Activated naive CD8-positive, alpha-beta T cell treated with anti-CD3 and anti-CD28 coated beads, Interleukin-2, amount 10 ng/mL, durations not matched to agents 7 days and 5 days (primary cell): ENCODE measurements around the gene TTLL11. TPM values are rescaled to one million over a fixed set of nuclear protein-coding genes. Genes with fewer than 3 reads are reported as not detected.
"Not testable (repeated sequence)": the region's sequence is repeated elsewhere in the genome, so short reads cannot be mapped to it uniquely, and the experiment has no call there.

Experiments
- ATAC-seq: fragments of 150-1000 bp; cut with Tn5 transposase; one replicate; pipeline ENCODE4 v1.10.0; 2021; ENCODE audit warnings: low read depth, moderate library complexity
- POLR2A ChIA-PET: fragments of 350-600 bp; sonication (Branson Sonifier 250); formaldehyde crosslinking; loops from one replicate; lab custom pipeline; 2021; ENCODE audit warnings: antibody characterized with exemption; lab: Charles Lee
- DNase-seq: peaks from one replicate; pipeline ENCODE4 v3.0.0; 2021
- H3K27ac Mint-ChIP-seq: one replicate; pipeline ENCODE4 v1.8.0; 2022; ENCODE audit warnings: mild to moderate bottlenecking, mixed read lengths
- H3K27me3 Mint-ChIP-seq: one replicate; pipeline ENCODE4 v1.8.0; 2022; ENCODE audit warnings: mild to moderate bottlenecking, moderate library complexity, mixed read lengths
- H3K36me3 Mint-ChIP-seq: one replicate; pipeline ENCODE4 v1.8.0; 2021; ENCODE audit warnings: mild to moderate bottlenecking, mixed read lengths
- H3K4me1 Mint-ChIP-seq: one replicate; pipeline ENCODE4 v1.8.0; 2021; ENCODE audit warnings: mixed read lengths
- H3K4me3 Mint-ChIP-seq: one replicate; pipeline ENCODE4 v1.8.0; 2022; ENCODE audit warnings: mild to moderate bottlenecking, moderate library complexity, mixed read lengths
- H3K9me3 Mint-ChIP-seq: one replicate; pipeline ENCODE4 v1.8.0; 2021; ENCODE audit warnings: mixed read lengths
- total RNA-seq, 2 experiments: library from RNA; stranded (reverse); gene quantifications; one replicate each; pipeline ENCODE4 v1.2.3, GENCODE V29; 2021

Gene TTLL11
- total RNA-seq, 2 experiments from 2014 or later, result 3.9 to 4.1 TPM

DNA sequence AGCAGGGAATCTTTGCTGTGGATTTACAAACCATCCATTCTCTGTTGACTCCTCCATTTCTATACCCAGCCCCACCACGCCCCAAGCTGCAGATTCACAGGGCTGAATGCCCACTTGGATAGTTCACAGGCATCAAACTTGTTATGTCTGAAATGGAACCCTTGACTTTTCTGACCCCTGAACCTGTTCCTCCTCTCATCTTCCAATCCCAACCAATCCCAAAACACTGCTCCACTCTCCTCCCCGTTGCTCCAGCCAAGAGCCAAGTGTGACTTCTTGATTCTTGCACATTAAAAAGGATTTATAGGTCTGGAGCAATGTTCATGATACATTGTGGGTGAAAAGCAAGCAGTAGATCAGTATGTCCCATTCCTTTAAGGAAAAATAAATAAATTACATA is 296.0 kb downstream of the TTLL11 start:
- H3K9me3 Mint-ChIP-seq, result no peaks in the 10 kb centered on the region
- no peaks in the 10 kb centered on the region for H3K4me1 Mint-ChIP-seq
- POLR2A ChIA-PET, result interaction anchor here (0.5 kb wide), 1 partner anchor 108 kb away, joined by 3 read pairs; no protein-coding TSS in a partner anchor
- H3K36me3 Mint-ChIP-seq, result no peaks in the 10 kb centered on the region
- no peak overlapping the region for H3K4me3 Mint-ChIP-seq
- DNase-seq (no peak), ATAC-seq (no peak)
- no peak overlapping the region for H3K27ac Mint-ChIP-seq
- H3K27me3 Mint-ChIP-seq, result peaks cover 7% of the 10 kb centered on the region

DNA sequence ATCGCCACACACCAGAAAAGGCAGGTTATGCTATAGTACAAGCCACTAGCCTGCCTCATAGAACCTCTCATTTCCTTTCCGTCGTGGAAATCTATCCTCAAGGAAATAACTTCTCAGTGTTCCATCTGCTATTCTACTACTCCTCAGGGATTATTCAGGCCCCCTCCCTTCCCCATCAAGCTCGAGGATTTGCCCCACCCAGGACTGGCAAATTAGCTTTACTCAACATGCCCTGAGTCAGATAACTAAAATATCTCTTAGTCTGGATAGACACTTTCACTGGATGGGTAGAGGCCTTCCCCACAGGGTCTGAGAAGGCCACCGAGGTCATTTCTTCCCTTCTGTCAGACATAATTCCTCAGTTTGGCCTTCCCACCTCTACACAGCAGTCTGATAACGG is 298.8 kb downstream of the TTLL11 start:
- H3K4me1 Mint-ChIP-seq, ATAC-seq, POLR2A ChIA-PET, H3K4me3 Mint-ChIP-seq, DNase-seq, H3K9me3 Mint-ChIP-seq, H3K36me3 Mint-ChIP-seq, H3K27ac Mint-ChIP-seq, H3K27me3 Mint-ChIP-seq: not testable (repeated sequence)

DNA sequence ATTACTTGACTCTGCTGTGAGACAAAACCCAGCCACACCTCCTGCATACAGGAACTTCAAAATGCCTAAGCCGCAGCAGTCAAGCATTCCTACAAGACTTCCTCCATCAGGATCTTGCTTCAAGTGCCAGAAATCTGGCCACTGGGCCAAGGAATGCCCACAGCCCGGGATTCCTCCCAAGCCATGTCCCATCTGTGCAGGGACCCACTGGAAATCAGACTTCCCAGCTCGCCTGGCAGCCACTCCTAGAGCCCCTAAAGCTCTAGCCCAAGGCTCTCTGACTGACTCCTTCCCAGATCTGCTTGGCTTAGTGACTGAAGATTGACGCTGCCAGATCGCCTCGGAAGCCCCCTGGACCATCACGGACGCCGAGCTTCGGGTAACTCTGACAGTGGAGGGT is 300.6 kb downstream of the TTLL11 start:
- POLR2A ChIA-PET, H3K4me3 Mint-ChIP-seq, H3K9me3 Mint-ChIP-seq, DNase-seq, H3K36me3 Mint-ChIP-seq, H3K27ac Mint-ChIP-seq, H3K27me3 Mint-ChIP-seq, ATAC-seq, H3K4me1 Mint-ChIP-seq: not testable (repeated sequence)

DNA sequence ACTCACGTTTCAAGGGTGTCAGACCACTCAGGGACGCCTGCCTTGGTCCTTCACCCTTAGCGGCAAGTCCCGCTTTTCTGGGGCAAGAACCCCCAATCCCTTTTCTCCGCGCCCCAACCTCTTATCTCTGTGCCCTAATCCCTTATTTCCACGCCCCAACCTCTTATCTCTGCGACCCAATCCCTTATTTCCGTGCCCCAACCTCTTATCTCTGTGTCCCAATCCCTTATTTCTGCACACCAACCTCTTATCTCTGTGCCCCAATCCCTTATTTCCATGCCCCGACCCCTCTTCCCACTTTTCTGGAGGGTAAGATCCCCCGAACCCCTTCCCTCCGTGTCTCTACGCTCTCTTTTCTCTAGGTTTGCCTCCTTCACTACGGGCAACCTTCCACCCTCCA is 302.3 kb downstream of the TTLL11 start:
- DNase-seq (no peak), ATAC-seq (no peak)
- POLR2A ChIA-PET, result no interaction called here
- no peak overlapping the region for H3K4me3 Mint-ChIP-seq
- H3K27ac Mint-ChIP-seq, result no peak overlapping the region
- H3K4me1 Mint-ChIP-seq, result no peaks in the 10 kb centered on the region
- H3K9me3 Mint-ChIP-seq, result no peaks in the 10 kb centered on the region
- no peaks in the 10 kb centered on the region for H3K36me3 Mint-ChIP-seq
- H3K27me3 Mint-ChIP-seq, result peaks cover 10% of the 10 kb centered on the region

DNA sequence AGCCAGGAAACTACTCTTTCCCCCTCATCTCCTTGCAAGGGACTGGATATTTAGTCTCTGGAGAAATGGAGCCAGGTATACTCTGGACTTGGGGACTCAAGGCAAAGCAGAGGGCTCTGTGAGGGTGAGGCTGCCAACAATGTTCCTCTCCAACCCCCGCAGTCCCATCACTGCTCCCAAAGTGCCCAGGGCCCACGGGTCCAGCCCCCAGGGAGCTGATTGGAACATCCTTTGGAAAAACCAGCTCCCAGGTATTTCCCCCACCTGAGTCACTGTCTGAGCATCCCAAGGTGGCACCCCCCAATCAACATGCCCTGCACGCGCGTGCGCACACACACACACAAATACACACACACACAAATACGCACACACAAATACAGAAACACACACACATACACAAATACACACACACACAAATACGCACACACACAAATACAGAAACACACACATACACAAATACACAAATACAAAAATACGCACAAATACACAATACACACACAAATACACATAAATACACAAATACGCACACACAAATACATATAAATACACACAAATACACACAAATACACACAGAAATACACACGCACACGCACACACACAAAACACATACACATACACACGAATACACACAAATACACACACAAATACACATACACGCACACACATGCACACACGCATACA is 304.3 kb downstream of the TTLL11 start:
- Mint-ChIP-seq H3K27me3 (peaks cover 10% of the 10 kb centered on the region), H3K4me3 (no peak overlapping the region), H3K36me3 (no peaks in the 10 kb centered on the region), H3K9me3 (no peaks in the 10 kb centered on the region), H3K4me1 (peaks cover 6% of the 10 kb centered on the region), H3K27ac (no peak overlapping the region)
- no peak for ATAC-seq
- DNase-seq, result no peak
- POLR2A ChIA-PET, result interaction anchor here (0.6 kb wide), 1 partner anchor 123 kb away, joined by 3 read pairs; no protein-coding TSS in a partner anchor

DNA sequence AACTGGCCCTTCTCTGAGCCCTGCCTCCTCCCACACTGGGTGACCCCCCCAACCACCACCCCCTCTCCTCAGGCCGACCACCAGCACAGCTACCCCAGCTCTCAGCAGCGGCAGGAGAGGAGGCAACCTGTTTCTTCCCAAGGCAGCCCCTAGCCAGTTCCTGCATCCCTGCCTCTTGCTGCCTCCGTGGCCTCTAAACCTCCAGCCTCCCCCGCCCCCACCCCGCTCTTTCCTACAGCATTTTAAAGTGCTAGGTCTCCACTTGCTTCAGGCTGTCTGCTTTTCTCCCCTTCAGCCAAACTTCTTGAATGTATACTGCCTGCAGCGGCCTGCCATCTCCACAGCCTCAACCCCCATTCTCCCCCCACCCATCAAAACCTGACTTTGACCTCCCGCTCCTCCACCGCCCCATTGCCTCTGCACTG is 306.1 kb downstream of the TTLL11 start:
- no peak overlapping the region for H3K27ac Mint-ChIP-seq
- no peaks in the 10 kb centered on the region for H3K9me3 Mint-ChIP-seq
- no peak overlapping the region for H3K4me3 Mint-ChIP-seq
- ATAC-seq (no peak), DNase-seq (no peak)
- H3K36me3 Mint-ChIP-seq, result no peaks in the 10 kb centered on the region
- H3K27me3 Mint-ChIP-seq, result peaks cover 10% of the 10 kb centered on the region
- POLR2A ChIA-PET, result no interaction called here
- H3K4me1 Mint-ChIP-seq, result peaks cover 9% of the 10 kb centered on the region

DNA sequence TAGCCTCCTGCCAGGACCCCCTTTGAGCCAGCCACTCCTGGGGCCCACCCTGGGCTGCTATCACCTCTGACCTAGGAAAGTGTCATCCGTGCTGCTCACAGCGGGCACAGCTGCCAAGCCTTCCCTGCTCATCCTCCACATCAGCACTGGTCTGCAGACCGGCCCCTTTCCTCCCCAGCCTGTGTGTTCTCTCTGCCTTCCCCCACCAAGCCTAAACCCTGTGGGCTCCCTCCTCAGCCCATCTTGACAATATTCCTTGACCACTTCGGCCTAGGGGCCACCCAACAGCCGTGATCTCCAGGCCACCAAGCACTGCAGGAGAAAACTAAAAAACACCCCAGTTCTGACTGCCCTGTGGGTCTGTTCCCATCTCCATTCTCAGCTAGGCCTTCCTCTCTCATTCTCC is 306.6 kb downstream of the TTLL11 start:
- H3K27me3 Mint-ChIP-seq, result peaks cover 7% of the 10 kb centered on the region
- no peaks in the 10 kb centered on the region for H3K36me3 Mint-ChIP-seq
- POLR2A ChIA-PET, result no interaction called here
- no peak for ATAC-seq
- no peak overlapping the region for H3K27ac Mint-ChIP-seq
- DNase-seq, result no peak
- H3K9me3 Mint-ChIP-seq, result no peaks in the 10 kb centered on the region
- H3K4me3 Mint-ChIP-seq, result no peak overlapping the region
- H3K4me1 Mint-ChIP-seq, result peaks cover 9% of the 10 kb centered on the region

DNA sequence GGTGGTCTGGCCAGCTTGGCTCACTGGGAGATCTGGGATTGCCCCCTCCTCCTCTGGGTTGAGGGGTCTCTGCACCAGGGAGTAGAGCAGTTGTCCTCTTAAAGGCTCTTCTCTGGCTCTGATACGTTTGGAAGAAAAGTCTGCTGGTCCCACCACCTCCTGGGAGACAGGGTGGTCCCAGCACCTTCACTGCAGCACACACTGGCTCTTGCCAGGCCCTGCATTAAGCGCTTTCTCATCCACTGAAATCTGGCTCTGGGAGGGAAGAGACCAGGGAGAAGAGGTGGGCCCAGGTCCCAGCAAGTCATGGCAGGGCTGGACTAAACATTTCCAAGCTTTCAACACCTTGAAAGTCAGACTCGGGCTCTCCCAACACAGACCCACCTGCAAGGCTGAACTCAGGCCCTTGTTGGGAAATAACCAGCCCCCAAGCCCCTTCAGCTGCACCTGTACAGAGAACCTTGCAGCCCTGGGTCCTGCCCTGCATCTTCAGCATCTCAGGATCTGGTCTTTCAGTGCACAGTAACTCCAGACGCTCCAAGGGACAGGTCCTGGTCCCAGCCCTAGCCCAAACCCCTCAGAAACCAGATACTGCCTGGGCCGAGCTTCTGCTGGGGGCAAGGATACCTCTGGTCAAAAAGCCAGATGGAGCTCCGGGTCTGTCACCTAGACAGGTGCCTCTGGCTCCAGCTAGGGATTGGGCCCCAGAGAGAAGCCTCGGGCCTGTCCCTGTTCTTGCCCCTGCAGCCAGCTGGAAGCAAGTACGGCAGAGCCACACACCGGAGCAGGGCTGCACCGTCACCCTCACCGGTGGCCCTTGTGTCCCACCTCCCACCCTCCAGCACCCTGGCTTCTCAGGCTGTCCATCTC is 307.2 kb downstream of the TTLL11 start:
- no peak overlapping the region for H3K4me3 Mint-ChIP-seq
- peaks cover 9% of the 10 kb centered on the region for H3K4me1 Mint-ChIP-seq
- no peaks in the 10 kb centered on the region for H3K9me3 Mint-ChIP-seq
- no peak for DNase-seq
- H3K27ac Mint-ChIP-seq, result no peak overlapping the region
- H3K36me3 Mint-ChIP-seq, result no peaks in the 10 kb centered on the region
- POLR2A ChIA-PET, result no interaction called here
- H3K27me3 Mint-ChIP-seq, result peaks cover 8% of the 10 kb centered on the region
- no peak for ATAC-seq

DNA sequence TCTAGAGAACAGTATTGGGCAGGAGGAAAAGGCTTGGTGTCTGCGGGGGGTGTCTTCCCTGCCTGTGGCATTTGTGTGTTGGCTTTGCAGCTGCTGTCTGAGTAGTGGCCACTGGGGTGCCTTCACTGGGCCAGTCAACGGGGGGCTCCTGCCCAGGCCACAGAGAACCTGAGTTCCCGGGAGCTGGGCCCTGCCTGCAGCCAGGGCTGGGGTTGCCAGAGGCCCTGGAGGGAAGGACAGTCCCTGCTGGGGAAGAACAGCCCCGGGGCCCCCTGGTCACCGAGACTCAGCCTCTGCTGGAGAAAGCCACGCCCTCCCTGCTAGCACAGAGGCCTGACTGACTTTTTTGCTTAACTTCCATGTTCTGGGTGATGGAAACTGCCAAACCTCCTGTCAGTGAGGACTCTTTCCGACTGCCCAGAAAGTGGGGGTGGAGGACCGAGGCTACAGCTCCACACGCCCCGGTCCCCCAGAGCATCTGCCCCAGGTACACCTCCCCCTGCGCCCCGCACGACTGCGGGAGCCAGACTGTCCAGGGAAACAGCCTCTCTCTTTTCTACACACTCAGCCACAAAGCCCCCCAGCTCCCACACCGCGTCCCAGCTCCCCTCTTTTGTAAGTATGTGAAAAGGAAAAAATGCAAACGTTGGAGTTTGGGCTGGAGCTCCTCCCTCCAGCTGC is 308.2 kb downstream of the TTLL11 start:
- ATAC-seq (no peak), DNase-seq (peak; percentile 32)
- Mint-ChIP-seq H3K27ac (peak overlapping the region; percentile 84), H3K4me1 (peaks cover 9% of the 10 kb centered on the region), H3K36me3 (no peaks in the 10 kb centered on the region), H3K4me3 (no peak overlapping the region), H3K9me3 (no peaks in the 10 kb centered on the region), H3K27me3 (peaks cover 10% of the 10 kb centered on the region)
- POLR2A ChIA-PET, result no interaction called here

DNA sequence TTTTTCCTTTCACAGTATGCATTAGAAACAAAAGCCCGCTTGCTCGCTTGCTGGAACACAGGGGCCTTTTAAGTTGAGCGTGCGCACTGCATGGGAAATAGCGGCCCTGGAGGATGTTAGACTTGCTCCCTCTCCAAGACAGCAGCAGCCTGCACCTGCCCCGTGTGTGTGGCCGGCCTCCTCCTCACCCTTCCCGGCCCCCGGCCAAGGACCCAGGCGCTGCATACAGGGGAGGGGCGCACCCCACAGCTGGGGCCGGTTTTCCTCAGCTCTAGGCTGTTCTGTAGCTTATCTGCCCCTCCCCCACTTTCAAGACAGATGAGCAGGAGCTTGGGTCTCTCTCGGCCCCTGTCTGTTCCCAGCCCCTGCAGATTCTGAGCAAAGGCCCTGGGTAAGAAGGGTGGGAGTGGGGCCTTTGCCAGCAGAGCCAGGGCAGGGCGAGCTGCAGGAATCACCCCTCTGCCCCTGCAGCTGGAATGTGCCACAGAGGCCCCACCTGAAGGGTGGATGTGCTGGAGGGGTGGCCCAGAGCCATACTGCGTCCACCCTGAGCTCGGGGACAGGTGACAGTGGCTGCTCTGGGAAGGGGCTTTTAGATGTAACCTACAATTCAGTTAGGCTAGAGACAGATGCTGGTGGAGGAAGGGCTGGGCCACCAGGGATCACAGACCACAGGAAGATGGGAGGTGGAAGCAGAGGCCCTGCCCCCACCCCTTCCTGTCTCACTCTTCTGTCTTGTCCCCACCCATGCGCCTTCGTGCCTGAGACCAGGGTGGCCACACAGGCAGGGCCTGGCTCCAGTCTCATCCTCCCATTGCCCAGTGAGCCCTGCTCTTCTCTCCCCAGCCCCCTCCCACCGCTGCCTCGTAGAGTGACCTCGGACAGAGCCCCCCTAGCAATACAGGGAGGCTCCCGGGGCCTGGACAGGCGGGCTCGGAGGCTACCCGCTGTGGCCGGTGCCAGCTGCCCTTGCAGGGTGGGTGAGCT is 309.3 kb downstream of the TTLL11 start:
- DNase-seq (peak; percentile 50), ATAC-seq (peak; percentile 78)
- Mint-ChIP-seq H3K27me3 (peaks cover 15% of the 10 kb centered on the region), H3K9me3 (no peaks in the 10 kb centered on the region), H3K4me3 (peak overlapping the region; percentile 53), H3K4me1 (peaks cover 9% of the 10 kb centered on the region), H3K27ac (peak overlapping the region; percentile 84), H3K36me3 (no peaks in the 10 kb centered on the region)
- POLR2A ChIA-PET, result interaction anchor here (1.6 kb wide), 1 partner anchor 44 kb away, joined by 3 read pairs; no protein-coding TSS in a partner anchor

DNA sequence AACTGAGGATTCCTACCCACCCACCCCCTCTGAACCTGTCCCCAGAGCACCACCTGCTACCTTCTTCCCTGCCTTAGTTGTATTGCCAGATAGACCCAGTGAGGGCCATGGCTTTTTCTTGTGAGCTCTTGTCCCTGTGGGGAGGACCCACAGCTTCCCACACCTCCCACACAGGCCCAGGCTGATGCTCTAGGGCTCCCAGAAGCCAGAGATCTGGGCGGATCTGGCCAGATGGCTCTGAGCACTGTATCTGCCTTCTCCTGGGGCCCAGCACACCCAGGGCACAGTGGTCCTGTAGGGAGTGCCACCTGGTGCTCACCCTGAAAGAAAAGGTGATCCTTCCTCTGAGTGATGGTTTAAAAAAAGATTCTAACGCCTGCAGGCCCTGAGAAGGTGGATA is 310.0 kb downstream of the TTLL11 start:
- POLR2A ChIA-PET, result interaction anchor here (1.6 kb wide), 1 partner anchor 44 kb away, joined by 3 read pairs; no protein-coding TSS in a partner anchor
- H3K27me3 Mint-ChIP-seq, result peaks cover 14% of the 10 kb centered on the region
- H3K27ac Mint-ChIP-seq, result peak overlapping the region; percentile 84
- H3K36me3 Mint-ChIP-seq, result no peaks in the 10 kb centered on the region
- DNase-seq (peak; percentile 31), ATAC-seq (no peak)
- peaks cover 1% of the 10 kb centered on the region for H3K9me3 Mint-ChIP-seq
- no peak overlapping the region for H3K4me3 Mint-ChIP-seq
- H3K4me1 Mint-ChIP-seq, result peaks cover 9% of the 10 kb centered on the region

DNA sequence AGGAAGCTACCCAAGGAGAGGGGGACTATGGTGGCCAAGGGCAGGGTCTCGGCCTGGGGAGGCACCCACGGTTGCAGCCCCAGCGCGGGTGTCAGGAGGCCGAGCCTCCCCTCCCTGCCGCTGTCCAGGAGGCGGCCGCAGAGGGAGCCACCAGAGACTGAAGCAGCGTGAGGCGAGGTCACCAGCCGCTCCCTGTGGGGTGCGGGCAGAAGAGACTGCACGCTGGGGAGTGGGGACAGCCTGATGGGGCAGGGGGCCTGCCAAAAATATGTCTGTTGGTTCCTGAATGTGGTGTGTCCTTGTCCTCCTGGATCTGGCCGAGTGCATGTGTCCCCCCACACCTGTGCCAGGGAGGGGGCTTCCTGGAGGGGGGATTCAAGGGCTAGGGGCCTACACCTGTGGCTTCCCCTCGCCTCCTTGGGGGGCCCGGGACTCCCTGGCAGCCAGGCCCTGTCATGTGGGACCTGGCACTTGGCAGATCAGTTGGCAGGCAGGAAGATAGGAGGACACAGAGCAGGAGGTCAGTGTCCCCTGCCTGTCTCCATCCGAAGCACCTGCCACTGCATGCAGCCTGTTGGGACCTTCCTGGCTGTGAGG is 310.5 kb downstream of the TTLL11 start:
- no peak overlapping the region for H3K4me3 Mint-ChIP-seq
- DNase-seq (peak; percentile 31), ATAC-seq (no peak)
- peaks cover 12% of the 10 kb centered on the region for H3K27me3 Mint-ChIP-seq
- peaks cover 1% of the 10 kb centered on the region for H3K9me3 Mint-ChIP-seq
- POLR2A ChIA-PET, result interaction anchor here (1.6 kb wide), 1 partner anchor 43 kb away, joined by 3 read pairs; no protein-coding TSS in a partner anchor
- H3K4me1 Mint-ChIP-seq, result peaks cover 9% of the 10 kb centered on the region
- H3K27ac Mint-ChIP-seq, result no peak overlapping the region
- H3K36me3 Mint-ChIP-seq, result no peaks in the 10 kb centered on the region
